Heart right ventricle (tissue), 16 donors: ENCODE results near the gene ZNF326. TPM values are rescaled to one million over a fixed set of nuclear protein-coding genes. Genes with fewer than 3 reads are reported as not detected.

Source experiments
- ATAC-seq, 8 donors: fragments of 200-7000 bp; cut with Tn5 transposase; one replicate each; pipeline ENCODE4 v1.9.1; 2020; ENCODE audit warnings: mild to moderate bottlenecking in 8 of 8, moderate library complexity in 8 of 8, moderate number of reproducible peaks in 1 of 8
- DNase-seq, 2 donors: peaks; one replicate each; pipeline ENCODE4 v3.0.0-alpha.2; 2020
- H3K27ac ChIP-seq, 10 donors: fragments of 200-600 bp; sonication (generic) in 2 of 10; one replicate each; pipeline versions ENCODE4 v1.5.0 to v1.8.0; 2020 to 2022; ENCODE audit warnings: mild to moderate bottlenecking in 3 of 10
- H3K27me3 ChIP-seq, 7 donors: fragments of 200-600 bp; one replicate each; pipeline ENCODE4 v1.8.0; 2021 to 2022; ENCODE audit warnings: mild to moderate bottlenecking in 2 of 7
- H3K36me3 ChIP-seq, 9 donors: fragments of 200-600 bp; sonication (generic) in 1 of 9; one replicate each; pipeline versions ENCODE4 v1.5.0 to v1.8.0; 2020 to 2022; ENCODE audit warnings: mild to moderate bottlenecking in 2 of 9
- H3K4me1 ChIP-seq, 9 donors: fragments of 200-600 bp; sonication (generic) in 1 of 9; one replicate each; pipeline versions ENCODE4 v1.5.0 to v1.8.0; 2020 to 2022; ENCODE audit warnings: mild to moderate bottlenecking in 4 of 9
- H3K4me3 ChIP-seq, 10 donors: fragments of 200-600 bp; sonication (generic) in 2 of 10; one replicate each; pipeline versions ENCODE4 v1.5.0 to v1.8.0; 2020 to 2022; ENCODE audit warnings: mild to moderate bottlenecking in 7 of 10, moderate library complexity in 2 of 10
- H3K9me3 ChIP-seq, 11 donors: fragments of 200-600 bp in 10 of 11; sonication (generic) in 2 of 11; one replicate each; pipeline versions ENCODE4 v1.5.0 to v1.8.0; 2013 to 2022; ENCODE audit warnings: mild to moderate bottlenecking in 2 of 11, control low read depth in 1 of 11, moderate library complexity in 1 of 11
- WGBS, 2 donors: extraction: QIAGEN DNeasy Blood & Tissue Kit; methylation state at CpG; one replicate each; pipeline ENCODE4 v1.1.7; 2013; ENCODE audit warnings: inconsistent platforms in 1 of 2; 5-methylcytosine and 5-hydroxymethylcytosine counted together
- intact Hi-C, 10 donors: fragments of 100-400 bp; cut with DNase I; formaldehyde crosslinking; loops; one replicate each; pipeline versions ENCODE4 v1.11.1 to v1.14.2; 2022
- polyA plus RNA-seq, 2 donors: library from polyadenylated mRNA; stranded (reverse); fragments of 200-250 nt; gene quantifications; one replicate each; pipeline ENCODE4 v1.2.3, GENCODE V29; 2013
- total RNA-seq, 10 donors: library from RNA; stranded (reverse); fragmentation: NEBNext Ultra II Directional in 3 of 10; extraction: Animal tissue kit (Norgen Biotek cat#: 25700) in 3 of 10; gene quantifications; one replicate each; pipeline versions ENCODE4 v1.2.1 to v1.2.4, GENCODE V29; 2021 to 2023
- TF ChIP-seq, protein P1 (sequence below), 9 donors: fragments of 200-600 bp; sonication (generic) in 2 of 9; IDR thresholded peaks; one replicate each; pipeline versions ENCODE4 v1.5.0 to v1.8.0; 2021 to 2022; ENCODE audit warnings: antibody characterized with exemption in 9 of 9, mild to moderate bottlenecking in 5 of 9, moderate library complexity in 1 of 9
- donor health status: Arrhythmogenic right ventricular cardiomyopathy.
- donor health status: ischemic (EF 13 %, LVEDD 7.1; RV severe dilation, severe dysfunction).
- donor health status: healthy with polysubstance abuse.
- donor health status: DM: no; HTN: yes; CAD: no.
- donor health status: DM: no; HTN: no; CAD: no.
- donor health status: ischemic (EF 25% LVEDD 6.9; RV normal size, moderate dysfunction).
- donor health status: ischemic (EF 25% LVEDD 5.7; RV mildly dilated, moderate dysfunction).
- donor health status: healthy.
- donor health status: DM: yes; HTN: yes; CAD: no.
- donor health status: Ischemic cardiomyopathy.
- donor health status: ischemic (EF 35%, LVEDD 5.7; RV mildly dilated, moderate dysfunction).
- donor health status: nonischemic (EF 11% LVEDD 7.7; RV severe dilation, severe dysfunction).
- donor health status: DM: yes; HTN: yes; CAD: no.
- donor health status: PGD.
- donor health status: ischemic (EF 29% LVEDD 5.4; RV normal size, mild dysfunction).
- donor health status: nonischemic (EF 23%, LVEDD 6.1; RV moderate dilation, normal function).

The ZNF326 gene
- total and polyA plus RNA-seq, 12 donors, result 7.6 to 14.3 (median 11.6) TPM

DNA sequence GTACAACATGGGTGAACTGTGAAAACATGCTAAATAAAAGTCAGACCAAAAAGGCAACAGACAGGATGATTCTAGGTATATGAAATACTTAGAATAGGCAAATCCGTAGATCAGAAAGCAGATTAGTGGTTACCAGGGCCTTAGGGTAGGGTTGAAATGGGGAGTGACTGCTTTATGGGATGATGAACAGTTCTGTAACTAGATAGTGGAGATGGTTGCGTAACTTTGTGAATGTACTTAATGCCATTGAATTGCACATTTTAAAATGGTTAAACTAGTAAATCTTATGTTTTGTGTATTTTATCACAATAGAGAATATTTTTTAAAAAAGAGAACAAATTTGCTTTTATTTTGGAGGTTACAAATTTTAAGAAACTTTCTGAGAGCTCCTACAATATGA lies 17.4 kb downstream of the ZNF326 start:
- Histone ChIP-seq H3K27me3 (no peaks in the 10 kb centered on the region), H3K9me3 (no peaks in the 10 kb centered on the region), H3K4me3 (no peak overlapping the region), H3K36me3 (peaks cover 0 to 99% (median 49%) of the 10 kb centered on the region in 9 donors), H3K27ac (no peak overlapping the region), H3K4me1 (peaks cover 0 to 8% (median 0%) of the 10 kb centered on the region in 9 donors)
- 98 to 99% methylated on average over 2 of the region's 2 CpGs for WGBS, 2 donors
- TF ChIP-seq, protein P1, sequence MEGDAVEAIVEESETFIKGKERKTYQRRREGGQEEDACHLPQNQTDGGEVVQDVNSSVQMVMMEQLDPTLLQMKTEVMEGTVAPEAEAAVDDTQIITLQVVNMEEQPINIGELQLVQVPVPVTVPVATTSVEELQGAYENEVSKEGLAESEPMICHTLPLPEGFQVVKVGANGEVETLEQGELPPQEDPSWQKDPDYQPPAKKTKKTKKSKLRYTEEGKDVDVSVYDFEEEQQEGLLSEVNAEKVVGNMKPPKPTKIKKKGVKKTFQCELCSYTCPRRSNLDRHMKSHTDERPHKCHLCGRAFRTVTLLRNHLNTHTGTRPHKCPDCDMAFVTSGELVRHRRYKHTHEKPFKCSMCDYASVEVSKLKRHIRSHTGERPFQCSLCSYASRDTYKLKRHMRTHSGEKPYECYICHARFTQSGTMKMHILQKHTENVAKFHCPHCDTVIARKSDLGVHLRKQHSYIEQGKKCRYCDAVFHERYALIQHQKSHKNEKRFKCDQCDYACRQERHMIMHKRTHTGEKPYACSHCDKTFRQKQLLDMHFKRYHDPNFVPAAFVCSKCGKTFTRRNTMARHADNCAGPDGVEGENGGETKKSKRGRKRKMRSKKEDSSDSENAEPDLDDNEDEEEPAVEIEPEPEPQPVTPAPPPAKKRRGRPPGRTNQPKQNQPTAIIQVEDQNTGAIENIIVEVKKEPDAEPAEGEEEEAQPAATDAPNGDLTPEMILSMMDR (IDR thresholded peaks at IDR 0.05), result no peak
- intact Hi-C loops, result no loop called here
- ATAC-seq, result no peak
- no peak for DNase-seq

DNA sequence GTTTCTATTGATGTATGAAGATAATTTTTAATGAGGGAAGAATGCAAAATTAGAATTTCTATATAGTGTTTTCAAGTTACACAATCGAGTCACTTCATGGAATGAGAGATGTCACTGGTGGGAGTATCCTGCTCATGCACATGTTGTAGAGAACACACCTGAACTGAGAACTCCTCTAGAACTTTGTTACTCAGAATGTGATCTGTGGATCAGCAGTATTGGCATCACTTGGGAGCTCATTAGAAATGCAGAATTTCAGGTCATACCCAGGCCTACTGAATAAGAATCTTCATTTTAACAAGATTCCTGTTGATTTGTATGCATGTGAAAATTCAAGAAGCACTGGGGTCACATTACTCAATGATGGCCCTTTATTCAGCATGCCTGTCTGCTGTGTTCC lies 28.8 kb downstream of the ZNF326 start:
- intact Hi-C loops, result no loop called here
- Histone ChIP-seq H3K4me3 (no peak overlapping the region), H3K27ac (no peak overlapping the region), H3K36me3 (peaks cover 0 to 100% (median 76%) of the 10 kb centered on the region in 9 donors), H3K9me3 (peaks cover 0 to 25% (median 8%) of the 10 kb centered on the region in 11 donors), H3K27me3 (no peaks in the 10 kb centered on the region), H3K4me1 (no peaks in the 10 kb centered on the region)
- no peak for DNase-seq
- ATAC-seq, result no peak
- 93 to 97% methylated on average over 1 of the region's 1 CpG for WGBS, 2 donors
- TF ChIP-seq, protein P1 (IDR thresholded peaks at IDR 0.05), result no peak

DNA sequence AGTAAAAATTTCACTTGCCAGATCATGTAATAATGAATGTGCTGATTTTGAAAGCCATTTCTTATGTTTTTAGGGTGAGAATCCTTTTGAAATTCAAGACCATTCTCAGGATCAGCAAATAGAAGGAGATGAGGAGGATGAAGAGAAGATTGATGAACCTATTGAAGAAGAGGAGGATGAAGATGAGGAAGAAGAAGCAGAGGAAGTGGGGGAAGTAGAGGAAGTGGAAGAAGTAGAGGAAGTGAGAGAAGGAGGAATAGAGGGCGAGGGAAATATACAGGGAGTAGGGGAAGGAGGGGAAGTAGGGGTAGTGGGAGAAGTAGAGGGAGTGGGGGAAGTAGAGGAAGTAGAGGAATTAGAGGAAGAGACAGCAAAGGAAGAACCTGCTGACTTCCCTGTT lies 32.4 kb downstream of the ZNF326 start:
- H3K27ac ChIP-seq, result no peak overlapping the region
- H3K4me1 ChIP-seq, result no peaks in the 10 kb centered on the region
- TF ChIP-seq, protein P1 (IDR thresholded peaks at IDR 0.05), result no peak
- intact Hi-C loops, result no loop called here
- 89 to 95% methylated on average over 1 of the region's 1 CpG for WGBS, 2 donors
- no peaks in the 10 kb centered on the region for H3K27me3 ChIP-seq
- ATAC-seq, result no peak
- no peak overlapping the region for H3K4me3 ChIP-seq
- H3K36me3 ChIP-seq, result peaks cover 0 to 100% (median 64%) of the 10 kb centered on the region in 9 donors
- peaks cover 0 to 22% (median 8%) of the 10 kb centered on the region in 11 donors for H3K9me3 ChIP-seq
- DNase-seq, result no peak

DNA sequence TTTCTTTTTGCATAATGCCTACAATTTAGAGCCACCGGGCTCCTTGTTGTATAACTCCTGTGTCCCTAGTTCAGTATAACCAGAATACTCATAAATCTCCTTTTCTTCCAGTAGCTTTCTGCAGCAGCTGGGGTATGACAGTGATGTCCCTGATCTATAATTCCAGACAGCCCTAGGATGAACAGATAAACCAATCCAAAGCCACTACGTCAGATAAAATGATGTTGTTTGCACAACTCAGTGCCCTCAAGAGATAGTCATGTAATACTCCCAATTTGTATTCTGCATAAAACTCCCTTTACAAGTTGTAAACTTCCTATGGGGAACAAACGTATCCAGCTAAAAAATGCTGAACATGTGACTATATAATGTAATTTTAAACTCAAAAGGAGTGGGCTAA lies 44.7 kb downstream of the ZNF326 start:
- ATAC-seq (no peak), DNase-seq (no peak)
- 58 to 67% methylated on average over 3 of the region's 3 CpGs for WGBS, 2 donors
- Histone ChIP-seq H3K36me3 (no peaks in the 10 kb centered on the region), H3K27me3 (no peaks in the 10 kb centered on the region), H3K4me1 (no peaks in the 10 kb centered on the region), H3K9me3 (no peaks in the 10 kb centered on the region), H3K4me3 (no peak overlapping the region), H3K27ac (no peak overlapping the region)
- TF ChIP-seq, protein P1 (IDR thresholded peaks at IDR 0.05), result no peak
- intact Hi-C loops, result no loop called here
